Panc1 (cell line): Measurements from ENCODE around the gene PAWR. TPM values are rescaled to one million over a fixed set of nuclear protein-coding genes. Genes with fewer than 3 reads are reported as not detected.

Experiments used
- ATAC-seq: fragments of 200-7000 bp; cut with Tn5 transposase; 2 replicates; pipeline ENCODE4 v1.9.1; 2020; ENCODE audit warnings: mild to moderate bottlenecking, moderate library complexity
- BruUV-seq: library from RNA; stranded (reverse); fragments of 400-500 nt; replicated peaks from 2 replicates; lab custom pipeline; 2021; lab: Mats Ljungman, UMichigan
- CTCF ChIA-PET: fragments of 300-600 bp; sonication (Branson Sonifier 250); formaldehyde crosslinking; loops from one replicate; lab custom pipeline; 2022; ENCODE audit warnings: antibody characterized with exemption; lab: Charles Lee
- POLR2A ChIA-PET: fragments of 300-600 bp; sonication (Branson Sonifier 250); formaldehyde crosslinking; loops from one replicate; lab custom pipeline; 2022; ENCODE audit warnings: antibody characterized with exemption; lab: Charles Lee
- DNase-seq: peaks from one replicate; pipeline ENCODE4 v3.0.0-alpha.2; 2010; ENCODE audit warnings: low read depth, low spot score
- H3K27ac ChIP-seq: 2 replicates; pipeline ENCODE4 v1.5.1; 2011; ENCODE audit warnings: mild to moderate bottlenecking, low read length, inconsistent platforms
- H3K27me3 ChIP-seq: fragments of 200-500 bp; sonication (Bioruptor generic); 2 replicates; pipeline ENCODE4 v1.6.0; 2014; ENCODE audit warnings: low read length, inconsistent platforms; ENCODE audit not compliant: control insufficient read depth, insufficient read depth
- H3K36me3 ChIP-seq: fragments of 200-500 bp; sonication (Bioruptor generic); 2 replicates; pipeline ENCODE4 v1.5.1; 2014; ENCODE audit warnings: inconsistent platforms, mild to moderate bottlenecking, low read length, moderate library complexity; ENCODE audit not compliant: control insufficient read depth, insufficient read depth
- H3K4me1 ChIP-seq: 2 replicates; pipeline ENCODE4 v1.5.1; 2011; ENCODE audit warnings: inconsistent platforms, mild to moderate bottlenecking, low read length, moderate library complexity; ENCODE audit not compliant: control insufficient read depth, insufficient read depth
- H3K4me3 ChIP-seq, 2 experiments: 2 replicates each; pipeline ENCODE4 v1.5.1; 2011 to 2012; ENCODE audit warnings: low read depth in 2 of 2, low read length in 2 of 2, mild to moderate bottlenecking in 2 of 2, inconsistent platforms in 1 of 2, moderate library complexity in 1 of 2
- H3K9me3 ChIP-seq: fragments of 200-500 bp; sonication (Bioruptor generic); 2 replicates; pipeline ENCODE4 v1.5.1; 2014; ENCODE audit warnings: low read depth, mild to moderate bottlenecking, inconsistent platforms, low read length, moderate library complexity; ENCODE audit not compliant: control insufficient read depth, insufficient read depth
- POLR2AphosphoS5 ChIP-seq: IDR thresholded peaks from 2 replicates; pipeline ENCODE4 v1.6.1; 2012; ENCODE audit warnings: mild to moderate bottlenecking, low read depth, low read length, moderate library complexity
- SIN3A ChIP-seq: IDR thresholded peaks from 2 replicates; pipeline ENCODE4 v1.6.1; 2012; ENCODE audit warnings: low read depth, mild to moderate bottlenecking, low read length, moderate library complexity, borderline replicate concordance; ENCODE audit not compliant: insufficient read depth
- TCF7L2 ChIP-seq: IDR thresholded peaks from 2 replicates; pipeline ENCODE4 v1.6.1; 2011; ENCODE audit warnings: mild to moderate bottlenecking, low read depth, low read length, inconsistent platforms
- in situ Hi-C: cut with HindIII; loops from 2 replicates; pipeline ENCODE4 v1.10.0; 2016; ENCODE audit warnings: low sequenced_read_pairs, low pct_unique_long_range_greater_than_20kb
- intact Hi-C: fragments of 100-400 bp; cut with micrococcal nuclease; formaldehyde crosslinking; loops from one replicate; pipeline ENCODE4 v1.10.0; 2022; ENCODE audit not compliant: unreplicated experiment
- total RNA-seq: library from RNA; stranded (reverse); gene quantifications from one replicate; pipeline ENCODE4 v1.2.1, GENCODE V29; 2021; ENCODE audit not compliant: unreplicated experiment
- TF ChIP-seq, protein P1 (sequence below): fragments of 450-650 bp; IDR thresholded peaks from 2 replicates; pipeline ENCODE4 v1.5.1; 2017; ENCODE audit warnings: mild to moderate bottlenecking
- TF ChIP-seq, protein P2 (sequence below), 2 experiments: IDR thresholded peaks; 2 replicates each; pipeline ENCODE4 v1.6.1; 2011 to 2012; ENCODE audit warnings: low read depth in 2 of 2, control low read depth in 1 of 2, low read length in 1 of 2, mild to moderate bottlenecking in 1 of 2, moderate library complexity in 1 of 2; ENCODE audit not compliant: insufficient read depth in 1 of 2

PAWR gene
- total RNA-seq, 1 experiment from 2014 or later = 142 TPM

DNA sequence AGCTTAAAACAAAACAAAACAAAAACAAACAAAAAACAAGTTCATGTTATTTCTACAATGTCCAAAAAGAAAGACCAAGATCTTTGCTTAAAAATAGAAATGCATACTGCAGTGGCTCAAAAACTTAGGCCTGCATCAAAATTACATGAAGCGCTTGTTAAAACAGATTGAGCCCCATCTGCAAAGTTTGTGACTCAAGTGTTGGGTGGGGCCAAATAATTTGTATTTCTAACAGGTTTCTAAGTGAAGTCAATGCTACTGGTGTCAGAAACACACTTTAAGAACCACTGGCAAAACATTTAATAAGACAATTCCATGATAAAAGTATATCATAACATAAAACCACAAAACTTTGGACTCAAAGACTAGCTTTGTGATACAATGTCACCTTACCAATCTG, 105.6 kb downstream of the PAWR start:
- H3K27me3 ChIP-seq = no peaks in the 10 kb centered on the region
- BruUV-seq = no TSS peak
- ChIA-PET CTCF (no interaction called here), POLR2A (no interaction called here)
- ATAC-seq = no peak
- H3K27ac ChIP-seq = no peak overlapping the region
- H3K36me3 ChIP-seq = peaks cover 9% of the 10 kb centered on the region
- H3K4me3 ChIP-seq = no peak overlapping the region
- intact Hi-C loops (no loop called here), in situ Hi-C loops (no loop called here)
- TF ChIP-seq TCF7L2 (no peak), POLR2AphosphoS5 (no peak)
- H3K9me3 ChIP-seq = no peaks in the 10 kb centered on the region
- no peaks in the 10 kb centered on the region for H3K4me1 ChIP-seq
- no peak for DNase-seq

DNA sequence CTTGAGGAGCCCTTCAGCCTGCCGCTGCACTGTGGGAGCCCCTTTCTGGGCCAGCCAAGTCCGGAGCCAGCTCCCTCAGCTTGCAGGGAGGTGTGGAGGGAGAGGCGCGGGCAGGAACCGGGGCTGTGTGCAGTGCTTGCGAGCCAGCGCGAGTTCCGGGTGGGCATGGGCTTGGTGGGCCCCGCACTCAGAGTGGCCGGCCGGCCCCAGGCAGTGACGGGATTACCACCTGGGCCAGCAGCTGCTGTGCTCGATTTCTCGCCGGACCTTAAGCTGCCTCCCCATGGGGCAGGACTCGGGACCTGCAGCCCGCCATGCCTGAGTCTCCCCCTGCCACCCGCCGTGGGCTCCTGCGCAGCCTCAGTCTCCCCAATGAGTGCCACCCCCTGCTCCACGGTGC, 116.9 kb downstream of the PAWR start:
- intact Hi-C loops (no loop called here), in situ Hi-C loops (no loop called here)
- no TSS peak for BruUV-seq
- H3K4me1 ChIP-seq = no peaks in the 10 kb centered on the region
- ChIA-PET CTCF (no interaction called here), POLR2A (no interaction called here)
- TF ChIP-seq TCF7L2 = no peak
- TF ChIP-seq, protein P1, sequence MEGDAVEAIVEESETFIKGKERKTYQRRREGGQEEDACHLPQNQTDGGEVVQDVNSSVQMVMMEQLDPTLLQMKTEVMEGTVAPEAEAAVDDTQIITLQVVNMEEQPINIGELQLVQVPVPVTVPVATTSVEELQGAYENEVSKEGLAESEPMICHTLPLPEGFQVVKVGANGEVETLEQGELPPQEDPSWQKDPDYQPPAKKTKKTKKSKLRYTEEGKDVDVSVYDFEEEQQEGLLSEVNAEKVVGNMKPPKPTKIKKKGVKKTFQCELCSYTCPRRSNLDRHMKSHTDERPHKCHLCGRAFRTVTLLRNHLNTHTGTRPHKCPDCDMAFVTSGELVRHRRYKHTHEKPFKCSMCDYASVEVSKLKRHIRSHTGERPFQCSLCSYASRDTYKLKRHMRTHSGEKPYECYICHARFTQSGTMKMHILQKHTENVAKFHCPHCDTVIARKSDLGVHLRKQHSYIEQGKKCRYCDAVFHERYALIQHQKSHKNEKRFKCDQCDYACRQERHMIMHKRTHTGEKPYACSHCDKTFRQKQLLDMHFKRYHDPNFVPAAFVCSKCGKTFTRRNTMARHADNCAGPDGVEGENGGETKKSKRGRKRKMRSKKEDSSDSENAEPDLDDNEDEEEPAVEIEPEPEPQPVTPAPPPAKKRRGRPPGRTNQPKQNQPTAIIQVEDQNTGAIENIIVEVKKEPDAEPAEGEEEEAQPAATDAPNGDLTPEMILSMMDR = no peak
- no peak for DNase-seq
- no peaks in the 10 kb centered on the region for H3K27me3 ChIP-seq
- H3K27ac ChIP-seq = no peak overlapping the region
- H3K9me3 ChIP-seq = no peaks in the 10 kb centered on the region
- H3K4me3 ChIP-seq = no peak overlapping the region
- no peak for ATAC-seq
- no peaks in the 10 kb centered on the region for H3K36me3 ChIP-seq

DNA sequence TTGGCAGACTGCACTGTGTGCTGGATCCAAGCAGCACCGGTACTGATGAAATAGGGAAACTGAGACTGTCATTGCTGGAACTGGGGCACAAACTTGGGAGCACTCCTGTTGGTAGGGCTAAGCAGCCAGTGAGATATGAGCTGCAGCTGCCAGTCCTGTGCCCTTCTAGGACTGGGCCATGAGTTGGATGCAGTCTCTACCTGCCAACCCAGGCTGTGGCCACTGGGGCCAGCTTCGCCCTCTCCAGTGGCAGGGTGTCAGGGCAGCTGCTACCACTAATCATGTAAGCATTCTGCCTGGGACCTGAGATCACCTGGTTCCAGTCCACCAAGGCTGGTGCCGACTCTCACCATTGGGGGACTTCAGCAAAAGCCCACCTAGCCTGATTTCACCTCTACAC, 121.1 kb downstream of the PAWR start:
- H3K27ac ChIP-seq = no peak overlapping the region
- H3K9me3 ChIP-seq = no peaks in the 10 kb centered on the region; the same call in 1 of the 2 replicates
- POLR2A ChIA-PET = no interaction called here
- ATAC-seq (peak; percentile 38; the same call in 1 of the 2 replicates), DNase-seq (no peak)
- no peak overlapping the region for H3K4me3 ChIP-seq
- H3K36me3 ChIP-seq = 0 out of 2 replicates have a peak, but pooled peaks cover 4% of the 10 kb centered on the region
- intact Hi-C loops = no loop called here
- H3K4me1 ChIP-seq = no peaks in the 10 kb centered on the region
- CTCF ChIA-PET = no interaction called here
- BruUV-seq = no TSS peak
- TF ChIP-seq, protein P2, sequence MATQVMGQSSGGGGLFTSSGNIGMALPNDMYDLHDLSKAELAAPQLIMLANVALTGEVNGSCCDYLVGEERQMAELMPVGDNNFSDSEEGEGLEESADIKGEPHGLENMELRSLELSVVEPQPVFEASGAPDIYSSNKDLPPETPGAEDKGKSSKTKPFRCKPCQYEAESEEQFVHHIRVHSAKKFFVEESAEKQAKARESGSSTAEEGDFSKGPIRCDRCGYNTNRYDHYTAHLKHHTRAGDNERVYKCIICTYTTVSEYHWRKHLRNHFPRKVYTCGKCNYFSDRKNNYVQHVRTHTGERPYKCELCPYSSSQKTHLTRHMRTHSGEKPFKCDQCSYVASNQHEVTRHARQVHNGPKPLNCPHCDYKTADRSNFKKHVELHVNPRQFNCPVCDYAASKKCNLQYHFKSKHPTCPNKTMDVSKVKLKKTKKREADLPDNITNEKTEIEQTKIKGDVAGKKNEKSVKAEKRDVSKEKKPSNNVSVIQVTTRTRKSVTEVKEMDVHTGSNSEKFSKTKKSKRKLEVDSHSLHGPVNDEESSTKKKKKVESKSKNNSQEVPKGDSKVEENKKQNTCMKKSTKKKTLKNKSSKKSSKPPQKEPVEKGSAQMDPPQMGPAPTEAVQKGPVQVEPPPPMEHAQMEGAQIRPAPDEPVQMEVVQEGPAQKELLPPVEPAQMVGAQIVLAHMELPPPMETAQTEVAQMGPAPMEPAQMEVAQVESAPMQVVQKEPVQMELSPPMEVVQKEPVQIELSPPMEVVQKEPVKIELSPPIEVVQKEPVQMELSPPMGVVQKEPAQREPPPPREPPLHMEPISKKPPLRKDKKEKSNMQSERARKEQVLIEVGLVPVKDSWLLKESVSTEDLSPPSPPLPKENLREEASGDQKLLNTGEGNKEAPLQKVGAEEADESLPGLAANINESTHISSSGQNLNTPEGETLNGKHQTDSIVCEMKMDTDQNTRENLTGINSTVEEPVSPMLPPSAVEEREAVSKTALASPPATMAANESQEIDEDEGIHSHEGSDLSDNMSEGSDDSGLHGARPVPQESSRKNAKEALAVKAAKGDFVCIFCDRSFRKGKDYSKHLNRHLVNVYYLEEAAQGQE (IDR thresholded peaks at IDR 0.05; ENCODE audit: insufficient read depth in 1 of 2, low read depth in 2 of 2, low read length in 1 of 2) = no peak
- no peak for TF ChIP-seq TCF7L2
- TF ChIP-seq, protein P1 = no peak
- TF ChIP-seq POLR2AphosphoS5 = no peak
- TF ChIP-seq SIN3A = no peak
- in situ Hi-C loops = no loop called here
- no peaks in the 10 kb centered on the region for H3K27me3 ChIP-seq
